NOMO-1 treated with DMSO at 0.1 percent for 48 hours (cell line): Measurements from ENCODE around the gene ARHGAP45.
A peak's percentile ranks its signal among the peaks of the same experiment; 100 is the strongest.

ENCODE experiments used
- DNase-seq: peaks from one replicate; lab custom pipeline; 2025; ENCODE audit not compliant: unreplicated experiment; lab: John Stamatoyannopoulos, UW

ARHGAP45 gene

GRCh38 chr19:1085676-1086442 lies 18.9 kb downstream of the ARHGAP45 start:
- no peak for DNase-seq

DNA sequence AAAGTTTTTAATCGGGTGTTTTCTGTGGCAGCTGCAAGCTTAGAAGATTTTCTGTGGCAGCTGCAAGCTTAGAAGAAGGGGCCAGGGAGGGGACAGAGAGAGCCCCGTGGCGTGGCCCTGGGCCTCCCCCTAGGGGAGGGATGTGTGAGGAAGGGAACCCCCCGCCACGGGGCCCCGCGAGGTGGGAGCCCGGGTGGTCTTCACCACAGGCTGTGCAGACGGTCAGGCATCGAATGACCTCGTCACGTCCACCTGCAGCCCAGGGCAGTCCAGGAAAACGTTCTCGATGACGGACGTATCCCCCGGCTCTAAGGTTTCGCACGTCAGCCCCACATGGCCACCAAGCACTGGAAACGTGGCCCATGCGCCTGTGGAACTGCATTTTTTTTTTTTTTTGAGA lies 19.6 kb downstream of the ARHGAP45 start:
- no peak for DNase-seq

GRCh38 chr19:1087813-1088415 lies 20.9 kb downstream of the ARHGAP45 start:
- DNase-seq: peak; percentile 96

- DNase-seq: no peak
Observed at GRCh38 chr19:1088416-1089010, 21.5 kb downstream of the ARHGAP45 start.

DNA sequence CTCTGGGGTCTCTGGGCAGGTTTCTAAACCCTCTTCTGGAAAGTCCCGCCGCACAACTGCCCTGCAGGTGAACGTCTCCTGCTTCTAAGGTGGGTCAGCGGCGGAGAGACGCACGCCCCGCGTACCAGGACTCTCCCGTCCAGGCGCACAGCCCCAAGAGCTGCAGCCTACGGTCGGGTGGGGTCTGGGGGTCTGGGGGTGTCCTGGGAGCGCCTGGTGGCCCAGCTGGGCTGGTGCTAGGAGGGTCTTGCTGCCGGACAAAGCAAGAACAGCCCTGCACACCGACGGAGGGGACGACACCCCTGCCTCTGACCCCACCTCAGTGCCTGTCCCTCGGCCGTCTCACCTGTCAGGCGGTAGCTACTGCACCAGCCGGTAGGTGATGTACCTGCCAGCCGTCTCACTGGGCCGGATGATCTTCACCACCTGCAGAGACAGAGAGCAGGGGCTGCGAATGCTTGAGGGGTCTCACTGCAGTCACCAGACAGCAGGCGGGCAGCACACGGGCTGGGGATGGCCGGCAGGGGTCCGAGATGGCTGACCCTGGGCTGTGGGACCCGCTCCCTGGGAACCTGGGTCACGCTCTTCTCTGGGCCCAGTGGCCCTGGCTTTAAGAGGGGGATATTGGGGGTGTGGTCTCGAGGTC lies 22.3 kb downstream of the ARHGAP45 start:
- no peak for DNase-seq

- DNase-seq: no peak
Observed at GRCh38 chr19:1089891-1090290, 22.9 kb downstream of the ARHGAP45 start.

- no peak for DNase-seq
Observed at GRCh38 chr19:1090731-1091543, 24.0 kb downstream of the ARHGAP45 start.

GRCh38 chr19:1091544-1092175 lies 24.7 kb downstream of the ARHGAP45 start:
- no peak for DNase-seq

- no peak for DNase-seq
Observed at GRCh38 chr19:1093330-1093729, 26.4 kb downstream of the ARHGAP45 start.

DNA sequence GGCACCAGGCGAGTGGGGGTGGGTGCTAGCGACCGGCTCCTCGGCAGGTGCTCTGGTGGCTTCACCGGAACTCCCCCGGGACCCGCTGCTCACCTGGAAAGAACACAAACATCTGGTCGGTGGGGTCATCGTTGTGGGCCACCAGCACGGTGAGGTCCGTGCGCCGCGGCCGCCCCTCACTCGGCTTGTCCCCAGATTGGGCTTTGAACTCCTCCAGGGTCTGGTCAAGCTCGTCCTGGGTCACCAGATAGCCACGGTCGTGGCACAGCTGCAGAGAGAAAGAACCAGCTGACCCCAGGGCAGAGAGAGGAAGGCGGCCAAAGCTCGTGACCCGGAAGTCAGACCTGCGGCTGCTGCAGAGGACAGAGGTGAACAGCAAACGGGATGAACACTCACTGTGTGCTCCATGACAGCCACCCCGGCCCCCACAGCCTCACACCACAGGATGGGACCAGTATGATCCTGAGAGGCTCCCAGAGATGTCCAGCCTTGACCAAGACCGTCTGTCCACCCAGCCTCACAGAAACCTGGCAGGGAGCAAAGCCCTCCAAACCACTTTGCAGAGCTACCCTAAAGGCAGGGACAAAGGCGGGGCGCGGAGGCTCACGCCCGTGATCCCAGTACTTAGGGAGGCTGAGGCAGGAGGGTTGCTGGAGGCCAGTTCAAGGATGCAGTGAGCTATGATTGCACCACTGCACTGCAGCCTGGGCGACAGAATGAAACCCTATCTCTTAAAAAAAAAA lies 27.0 kb downstream of the ARHGAP45 start:
- DNase-seq: peak; percentile 18

GRCh38 chr19:1094655-1094977 lies 27.6 kb downstream of the ARHGAP45 start:
- DNase-seq: no peak

DNA sequence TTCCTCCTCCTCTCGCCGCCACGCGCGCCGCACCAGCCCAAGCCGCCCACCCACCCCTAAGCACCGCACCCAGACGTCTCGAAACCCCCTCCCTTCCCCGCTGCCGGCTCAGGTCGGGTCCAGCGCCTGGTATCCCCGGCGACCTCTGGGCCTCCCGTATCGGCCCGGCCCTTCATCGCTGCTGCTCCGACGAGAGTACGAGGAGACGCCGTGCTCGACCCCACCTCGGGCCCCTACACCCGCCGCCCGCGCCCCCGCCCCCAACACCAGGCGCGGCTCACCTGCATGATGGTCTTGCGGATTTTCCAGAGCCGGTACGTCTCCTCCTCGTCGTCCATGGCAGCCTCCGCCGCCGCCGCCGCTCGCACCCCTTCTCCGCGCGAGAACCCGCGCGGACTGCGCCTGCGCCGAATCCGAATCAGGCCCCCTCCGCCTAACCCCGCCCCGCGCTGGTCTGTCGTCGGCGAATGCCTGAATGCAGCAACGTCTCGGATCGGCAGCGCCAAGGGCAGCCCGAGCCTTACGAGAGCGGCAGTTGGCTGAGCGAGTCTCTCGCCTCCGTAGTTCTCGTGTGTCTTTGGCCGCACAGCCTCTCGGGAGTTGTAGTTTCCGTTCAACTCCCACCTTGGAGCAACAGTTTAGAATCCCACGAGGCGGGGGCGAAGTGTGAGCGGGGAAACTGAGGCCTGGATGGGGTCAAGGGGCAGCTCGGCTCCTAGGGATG lies 28.2 kb downstream of the ARHGAP45 start, which contains the start of gene POLR2E:
TSS of gene POLR2E (minus strand) at position 398 of the 724 bp plus-strand sequence. CDS start at position 338, 60 bp downstream.
- peak; percentile 96 for DNase-seq

DNA sequence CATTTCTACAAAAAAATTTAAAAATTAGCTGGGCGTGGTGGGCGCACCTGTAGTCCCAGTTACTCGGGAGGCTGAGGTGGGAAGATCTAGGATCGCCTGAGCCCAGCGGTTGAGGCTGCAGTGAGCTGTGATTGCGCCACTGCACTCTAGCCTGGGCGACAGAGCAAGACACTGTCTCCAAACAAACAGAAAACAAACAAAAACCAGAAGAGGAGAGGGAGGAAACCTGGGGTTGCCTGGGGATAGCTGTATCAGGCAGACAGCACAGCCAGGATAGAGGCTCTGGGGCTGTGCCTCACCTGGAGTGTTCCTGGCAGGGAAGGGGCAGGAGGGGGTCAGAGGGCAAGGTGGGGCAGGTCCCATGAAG lies 30.8 kb downstream of the ARHGAP45 start:
- peak; percentile 27 for DNase-seq

GRCh38 chr19:1098177-1099051 lies 31.4 kb downstream of the ARHGAP45 start:
- no peak for DNase-seq

GRCh38 chr19:1101337-1101698 lies 34.4 kb downstream of the ARHGAP45 start:
- peak; percentile 58 for DNase-seq

GRCh38 chr19:1102407-1103131 lies 35.6 kb downstream of the ARHGAP45 start:
- DNase-seq: peak; percentile 69

- no peak for DNase-seq
Observed at GRCh38 chr19:1103132-1103707, 36.3 kb downstream of the ARHGAP45 start.
